HG03159 (cell line): ENCODE measurements around the gene IL13RA1.
"Not testable (repeated sequence)": the region's sequence is repeated elsewhere in the genome, so short reads cannot be mapped to it uniquely, and the experiment has no call there.

Experiments used
- ATAC-seq: cut with Tn5 transposase; IDR thresholded peaks from one replicate; pipeline ENCODE4 v1.9.1; 2021; ENCODE audit warnings: mild to moderate bottlenecking, moderate library complexity; ENCODE audit not compliant: unreplicated experiment

The IL13RA1 gene

GRCh38 chrX:118726887-118727685 lies at the start of gene IL13RA1:
TSS of gene IL13RA1 (plus strand) at chrX:118727606. CDS start at chrX:118727639, 33 bp downstream.
- no peak for ATAC-seq

GRCh38 chrX:118679290-118679689 lies 48.1 kb upstream of the IL13RA1 start:
- no peak for ATAC-seq

- no peak for ATAC-seq
Observed at GRCh38 chrX:118682258-118683014, 45.0 kb upstream of the IL13RA1 start.

- ATAC-seq, result no peak
Observed at GRCh38 chrX:118685393-118685792, 42.0 kb upstream of the IL13RA1 start.

- no peak for ATAC-seq
Observed at GRCh38 chrX:118688935-118689334, 38.5 kb upstream of the IL13RA1 start.

- no peak for ATAC-seq
Observed at GRCh38 chrX:118693843-118694242, 33.6 kb upstream of the IL13RA1 start.

GRCh38 chrX:118694638-118695037 lies 32.8 kb upstream of the IL13RA1 start:
- no peak for ATAC-seq

GRCh38 chrX:118698516-118699170 lies 28.8 kb upstream of the IL13RA1 start:
- peak; percentile 45 for ATAC-seq

GRCh38 chrX:118702741-118703140 lies 24.7 kb upstream of the IL13RA1 start:
- ATAC-seq, result no peak

- ATAC-seq, result no peak
Observed at GRCh38 chrX:118706681-118707080, 20.7 kb upstream of the IL13RA1 start.

- no peak for ATAC-seq
Observed at GRCh38 chrX:118714521-118714920, 12.9 kb upstream of the IL13RA1 start.

- ATAC-seq, result not testable (repeated sequence)
Observed at GRCh38 chrX:118715917-118716316, 11.5 kb upstream of the IL13RA1 start.

- not testable (repeated sequence) for ATAC-seq
Observed at GRCh38 chrX:118716833-118717232, 10.6 kb upstream of the IL13RA1 start.

- ATAC-seq, result no peak
Observed at GRCh38 chrX:118717678-118718391, 9.6 kb upstream of the IL13RA1 start.

- ATAC-seq, result no peak
Observed at GRCh38 chrX:118718737-118719136, 8.7 kb upstream of the IL13RA1 start.

- ATAC-seq, result no peak
Observed at GRCh38 chrX:118720058-118720707, 7.2 kb upstream of the IL13RA1 start.

- ATAC-seq, result no peak
Observed at GRCh38 chrX:118723376-118723775, 4.0 kb upstream of the IL13RA1 start.

GRCh38 chrX:118724365-118724764 lies 3.0 kb upstream of the IL13RA1 start:
- ATAC-seq, result no peak

GRCh38 chrX:118724775-118725174 lies 2.6 kb upstream of the IL13RA1 start:
- no peak for ATAC-seq

- no peak for ATAC-seq
Observed at GRCh38 chrX:118726396-118726795, 1.0 kb upstream of the IL13RA1 start.
